ENCODE data around the gene NFASC.

The NFASC gene

DNA sequence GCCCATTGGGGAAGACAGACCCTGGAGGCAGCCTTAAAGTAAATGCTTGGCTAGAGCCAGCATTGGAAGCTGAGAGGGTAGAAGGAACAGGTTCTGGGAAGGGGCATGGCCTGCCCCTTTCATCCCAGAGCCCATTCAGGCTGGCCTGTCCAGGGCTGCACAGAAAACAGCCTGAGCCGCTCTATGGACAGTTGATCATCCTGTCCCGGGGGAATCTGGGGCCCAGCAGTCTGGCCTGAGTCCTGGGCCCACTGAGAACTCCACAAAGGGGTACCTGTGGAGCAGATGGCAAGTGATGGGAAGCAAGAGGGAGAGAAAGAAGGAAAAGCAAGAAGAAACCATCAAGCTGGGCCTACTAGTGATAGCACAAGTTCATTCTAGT is 200.4 kb downstream of the NFASC start:
- no peak overlapping the region for H3K4me3 Mint-ChIP-seq
- DNase-seq (ENCODE audit: low spot score): no peak
- no peaks in the 10 kb centered on the region for H3K9me3 Mint-ChIP-seq
- H3K27me3 Mint-ChIP-seq (ENCODE audit: low read depth): no peaks in the 10 kb centered on the region
- H3K4me1 Mint-ChIP-seq (ENCODE audit: low read depth): no peaks in the 10 kb centered on the region
- no peak overlapping the region for H3K27ac Mint-ChIP-seq
- H3K36me3 Mint-ChIP-seq (ENCODE audit: low read depth): no peaks in the 10 kb centered on the region

DNA sequence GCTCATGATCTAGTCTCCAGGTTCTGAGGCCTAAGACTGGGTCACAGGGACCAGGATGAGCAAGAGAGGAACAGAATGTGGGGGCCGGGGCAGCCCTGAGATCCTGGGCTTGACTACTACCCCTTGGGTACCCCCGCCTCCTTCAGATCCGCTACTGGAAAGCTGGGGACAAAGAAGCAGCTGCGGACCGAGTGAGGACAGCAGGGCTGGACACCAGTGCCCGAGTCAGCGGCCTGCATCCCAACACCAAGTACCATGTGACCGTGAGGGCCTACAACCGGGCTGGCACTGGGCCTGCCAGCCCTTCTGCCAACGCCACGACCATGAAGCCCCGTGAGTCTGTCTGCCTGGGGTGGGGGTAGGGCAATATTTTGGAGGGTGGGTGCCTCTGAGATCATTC is 201.1 kb downstream of the NFASC start:
- no peak for DNase-seq (ENCODE audit: low spot score)
- Mint-ChIP-seq H3K9me3 (no peaks in the 10 kb centered on the region), H3K4me3 (no peak overlapping the region), H3K4me1 (ENCODE audit: low read depth) (no peaks in the 10 kb centered on the region), H3K36me3 (ENCODE audit: low read depth) (no peaks in the 10 kb centered on the region), H3K27ac (no peak overlapping the region), H3K27me3 (ENCODE audit: low read depth) (no peaks in the 10 kb centered on the region)

DNA sequence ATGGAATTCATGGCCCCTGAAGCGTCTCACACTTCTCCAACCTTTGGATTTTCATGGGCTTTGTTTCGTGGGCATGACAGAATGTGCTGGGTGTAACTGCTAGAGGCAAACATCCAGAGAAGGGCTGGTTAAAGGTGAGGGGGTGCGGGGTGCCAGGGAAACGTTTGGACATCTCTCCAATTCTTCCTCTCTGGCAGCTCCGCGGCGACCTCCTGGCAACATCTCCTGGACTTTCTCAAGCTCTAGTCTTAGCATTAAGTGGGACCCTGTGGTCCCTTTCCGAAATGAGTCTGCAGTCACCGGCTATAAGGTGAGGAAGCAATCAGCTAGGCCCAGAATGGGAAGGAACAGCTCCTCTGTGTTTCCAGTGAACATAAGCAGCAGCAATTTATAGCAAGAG is 201.6 kb downstream of the NFASC start:
- Mint-ChIP-seq H3K9me3 (no peaks in the 10 kb centered on the region), H3K27me3 (ENCODE audit: low read depth) (no peaks in the 10 kb centered on the region), H3K4me3 (no peak overlapping the region), H3K27ac (no peak overlapping the region), H3K36me3 (ENCODE audit: low read depth) (no peaks in the 10 kb centered on the region), H3K4me1 (ENCODE audit: low read depth) (no peaks in the 10 kb centered on the region)
- DNase-seq (ENCODE audit: low spot score): no peak

Measured in T-helper 2 cell treated with Interferon-gamma antibody and Interleukin-4, amounts not matched to agents 5 μg/mL and 100 μg/mL, for 36 hours (primary cell).